Astrocyte (in vitro differentiated cells and primary cell): ENCODE results near the gene PPP6R3. TPM values are rescaled to one million over a fixed set of nuclear protein-coding genes. Genes with fewer than 3 reads are reported as not detected.

Source experiments
- DNase-seq: peaks from one replicate; pipeline ENCODE4 v3.0.0-alpha.2; 2010; ENCODE audit warnings: low read depth
- FAIRE-seq: peaks from 2 replicates; lab custom pipeline; 2011; peaks lifted over from hg19 to GRCh38; lab: Jason Lieb, UNC
- H2AFZ ChIP-seq: 2 replicates; pipeline ENCODE4 v1.6.0; 2012; ENCODE audit warnings: low read depth, low read length, inconsistent platforms
- H3K27ac ChIP-seq: 2 replicates; pipeline ENCODE4 v1.5.1; 2011; ENCODE audit warnings: low read depth, low read length, inconsistent platforms
- H3K27me3 ChIP-seq: 2 replicates; pipeline ENCODE4 v1.6.0; 2011; ENCODE audit warnings: low read length, inconsistent platforms; ENCODE audit not compliant: insufficient read depth
- H3K36me3 ChIP-seq: 2 replicates; pipeline ENCODE4 v1.5.1; 2011; ENCODE audit warnings: low read length, inconsistent platforms; ENCODE audit not compliant: insufficient read depth
- H3K4me1 ChIP-seq: 2 replicates; pipeline ENCODE4 v1.5.1; 2011; ENCODE audit warnings: low read length, inconsistent platforms; ENCODE audit not compliant: insufficient read depth
- H3K4me2 ChIP-seq: 2 replicates; pipeline ENCODE4 v1.6.0; 2012; ENCODE audit warnings: low read length, inconsistent platforms
- H3K4me3 ChIP-seq: 2 replicates; pipeline ENCODE4 v1.5.1; 2011; ENCODE audit warnings: low read depth, mild to moderate bottlenecking, low read length, inconsistent platforms; ENCODE audit not compliant: insufficient read depth
- H3K79me2 ChIP-seq: 2 replicates; pipeline ENCODE4 v1.6.0; 2012; ENCODE audit warnings: mild to moderate bottlenecking, low read length, inconsistent platforms; ENCODE audit not compliant: insufficient read depth
- H3K9ac ChIP-seq: 2 replicates; pipeline ENCODE4 v1.6.0; 2012; ENCODE audit warnings: mild to moderate bottlenecking, low read length, inconsistent platforms
- H3K9me3 ChIP-seq: 2 replicates; pipeline ENCODE4 v1.5.1; 2012; ENCODE audit warnings: low read depth, mild to moderate bottlenecking, low read length, inconsistent platforms; ENCODE audit not compliant: insufficient read depth
- H4K20me1 ChIP-seq: 2 replicates; pipeline ENCODE4 v1.6.0; 2012; ENCODE audit warnings: low read length, inconsistent platforms; ENCODE audit not compliant: insufficient read depth
- H3K27ac Mint-ChIP-seq: one replicate; pipeline ENCODE4 v1.8.0; 2021; ENCODE audit warnings: mild to moderate bottlenecking, mixed read lengths; ENCODE audit not compliant: unreplicated experiment
- H3K27me3 Mint-ChIP-seq: one replicate; pipeline ENCODE4 v1.8.0; 2021; ENCODE audit warnings: low read depth, mixed read lengths; ENCODE audit not compliant: unreplicated experiment
- H3K36me3 Mint-ChIP-seq: one replicate; pipeline ENCODE4 v1.8.0; 2021; ENCODE audit warnings: low read depth, mixed read lengths; ENCODE audit not compliant: unreplicated experiment
- H3K4me1 Mint-ChIP-seq: one replicate; pipeline ENCODE4 v1.8.0; 2021; ENCODE audit warnings: low read depth, mixed read lengths; ENCODE audit not compliant: unreplicated experiment
- H3K4me3 Mint-ChIP-seq: one replicate; pipeline ENCODE4 v1.8.0; 2021; ENCODE audit warnings: mild to moderate bottlenecking, moderate library complexity, mixed read lengths; ENCODE audit not compliant: unreplicated experiment
- H3K9me3 Mint-ChIP-seq: one replicate; pipeline ENCODE4 v1.8.0; 2021; ENCODE audit warnings: mild to moderate bottlenecking, mixed read lengths; ENCODE audit not compliant: unreplicated experiment
- CTCF ChIP-seq: IDR thresholded peaks from 2 replicates; pipeline ENCODE4 v1.5.1; 2011; ENCODE audit warnings: low read depth, mild to moderate bottlenecking, inconsistent platforms, low read length, moderate library complexity; ENCODE audit not compliant: insufficient read depth
- EZH2 ChIP-seq: IDR thresholded peaks from 2 replicates; pipeline ENCODE4 v1.6.1; 2012; ENCODE audit warnings: mild to moderate bottlenecking, low read length, inconsistent platforms; ENCODE audit not compliant: insufficient read depth
- total RNA-seq: library from RNA; stranded (reverse); gene quantifications from 2 replicates; pipeline ENCODE4 v1.2.1, GENCODE V29; 2021

The PPP6R3 gene
- total RNA-seq, 1 donor from 2014 or later = 97.8 TPM

GRCh38 chr11:68660066-68660810 is 199.7 kb downstream of the PPP6R3 start:
- H2AFZ ChIP-seq = no peak overlapping the region
- peaks cover 23% of the 10 kb centered on the region for H3K9me3 Mint-ChIP-seq
- FAIRE-seq (no peak), DNase-seq (no peak)
- H3K4me1 Mint-ChIP-seq = peaks cover 1% of the 10 kb centered on the region
- H3K36me3 Mint-ChIP-seq = no peaks in the 10 kb centered on the region
- H3K27ac ChIP-seq = no peak overlapping the region
- TF ChIP-seq CTCF (no peak), EZH2 (no peak)
- H3K27ac Mint-ChIP-seq = no peak overlapping the region
- H3K4me3 ChIP-seq = no peak overlapping the region
- peaks cover 54% of the 10 kb centered on the region for H3K27me3 Mint-ChIP-seq
- H3K4me2 ChIP-seq = no peak overlapping the region
- peaks cover 19% of the 10 kb centered on the region for H3K9me3 ChIP-seq
- H3K36me3 ChIP-seq = no peaks in the 10 kb centered on the region
- no peaks in the 10 kb centered on the region for H3K79me2 ChIP-seq
- H3K27me3 ChIP-seq = peaks cover 57% of the 10 kb centered on the region
- H4K20me1 ChIP-seq = peaks cover 13% of the 10 kb centered on the region
- H3K9ac ChIP-seq = no peak overlapping the region
- H3K4me3 Mint-ChIP-seq = no peak overlapping the region
- H3K4me1 ChIP-seq = peaks cover 14% of the 10 kb centered on the region

GRCh38 chr11:68661014-68661413 is 200.5 kb downstream of the PPP6R3 start:
- H3K4me1 ChIP-seq = peaks cover 14% of the 10 kb centered on the region
- no peak overlapping the region for H3K9ac ChIP-seq
- peaks cover 52% of the 10 kb centered on the region for H3K27me3 ChIP-seq
- no peak overlapping the region for H3K4me2 ChIP-seq
- Mint-ChIP-seq H3K36me3 (no peaks in the 10 kb centered on the region), H3K27ac (no peak overlapping the region), H3K27me3 (peaks cover 51% of the 10 kb centered on the region), H3K4me3 (no peak overlapping the region), H3K9me3 (peaks cover 16% of the 10 kb centered on the region), H3K4me1 (peaks cover 1% of the 10 kb centered on the region)
- peaks cover 13% of the 10 kb centered on the region for H4K20me1 ChIP-seq
- no peaks in the 10 kb centered on the region for H3K79me2 ChIP-seq
- H3K36me3 ChIP-seq = no peaks in the 10 kb centered on the region
- no peak overlapping the region for H3K27ac ChIP-seq
- H2AFZ ChIP-seq = no peak overlapping the region
- TF ChIP-seq EZH2 = no peak
- TF ChIP-seq CTCF = no peak
- no peak for FAIRE-seq
- H3K9me3 ChIP-seq = peaks cover 14% of the 10 kb centered on the region
- DNase-seq = no peak
- H3K4me3 ChIP-seq = no peak overlapping the region
